ENCODE results near the gene SAMD14. TPM values are rescaled to one million over a fixed set of nuclear protein-coding genes. Genes with fewer than 3 reads are reported as not detected.

Gene SAMD14
- total and polyA plus RNA-seq, 7 experiments from 2014 or later = 0.70 to 0.78 TPM; not detected in 5

- POLR2A ChIA-PET = no interaction called here
- no peaks in the 10 kb centered on the region for H3K4me1 ChIP-seq (ENCODE audit: control insufficient read depth in 2 of 2, insufficient read depth in 2 of 2, low read length in 2 of 2)
- intact Hi-C loops (cut with micrococcal nuclease) = no loop called here
- H3K27ac ChIP-seq (ENCODE audit: low read depth, low read length) = no peak overlapping the region
- Mint-ChIP-seq H3K27me3 (no peaks in the 10 kb centered on the region), H3K27ac (no peak overlapping the region), H3K36me3 (peaks cover 12 to 29% (median 16%) of the 10 kb centered on the region in 5 donors), H3K9me3 (peaks cover 0 to 4% (median 0%) of the 10 kb centered on the region in 11 donors), H3K4me1 (peaks cover 0 to 5% (median 0%) of the 10 kb centered on the region in 7 donors), H3K4me3 (no peak overlapping the region)
- peaks cover 0 to 7% (median 0%) of the 10 kb centered on the region in 3 experiments for H3K36me3 ChIP-seq (ENCODE audit: control insufficient read depth in 2 of 3, insufficient read depth in 3 of 3, low read length in 3 of 3)
- DNase-seq = no peak
- no peak overlapping the region for H3K4me3 ChIP-seq (ENCODE audit: low read length)
- H3K9me3 ChIP-seq (ENCODE audit: control insufficient read depth in 2 of 3, low read length in 3 of 3) = no peaks in the 10 kb centered on the region
- CTCF ChIA-PET = no interaction called here
- H3K27me3 ChIP-seq (ENCODE audit: control insufficient read depth in 2 of 2, insufficient read depth in 2 of 2, low read length in 2 of 2) = no peaks in the 10 kb centered on the region
- ATAC-seq = no peak
Observed at GRCh38 chr17:50070908-50071680, 58.9 kb downstream of the SAMD14 start.

GRCh38 chr17:50067996-50068395 is 62.0 kb downstream of the SAMD14 start:
- H3K4me3 ChIP-seq (ENCODE audit: low read length) = no peak overlapping the region
- no peaks in the 10 kb centered on the region for H3K4me1 ChIP-seq (ENCODE audit: control insufficient read depth in 2 of 2, insufficient read depth in 2 of 2, low read length in 2 of 2)
- no peak overlapping the region for H3K27ac ChIP-seq (ENCODE audit: low read depth, low read length)
- H3K9me3 Mint-ChIP-seq = peaks cover 0 to 4% (median 0%) of the 10 kb centered on the region in 11 donors
- ChIA-PET CTCF (interaction anchor here (0.6 to 0.7 kb wide), 2 partner anchors 19 to 207 kb away, joined by 3 to 4 read pairs; no protein-coding TSS in a partner anchor), POLR2A (interaction anchor here (0.6 to 1.3 kb wide), 2 partner anchors 19 to 604 kb away, joined by 3 to 5 read pairs; no protein-coding TSS in a partner anchor)
- H3K4me3 Mint-ChIP-seq = no peak overlapping the region
- DNase-seq (no peak), ATAC-seq (no peak)
- H3K36me3 Mint-ChIP-seq = peaks cover 10 to 30% (median 20%) of the 10 kb centered on the region in 5 donors
- H3K4me1 Mint-ChIP-seq = peaks cover 0 to 5% (median 0%) of the 10 kb centered on the region in 7 donors
- no peak overlapping the region for H3K27ac Mint-ChIP-seq
- no peaks in the 10 kb centered on the region for H3K27me3 ChIP-seq (ENCODE audit: control insufficient read depth in 2 of 2, insufficient read depth in 2 of 2, low read length in 2 of 2)
- H3K36me3 ChIP-seq (ENCODE audit: control insufficient read depth in 2 of 3, insufficient read depth in 3 of 3, low read length in 3 of 3) = peaks cover 0 to 7% (median 0%) of the 10 kb centered on the region in 3 experiments
- H3K27me3 Mint-ChIP-seq = no peaks in the 10 kb centered on the region
- intact Hi-C loops (cut with micrococcal nuclease) = no loop called here
- no peaks in the 10 kb centered on the region for H3K9me3 ChIP-seq (ENCODE audit: control insufficient read depth in 2 of 3, low read length in 3 of 3)

GRCh38 chr17:50066995-50067394 is 63.0 kb downstream of the SAMD14 start:
- Histone ChIP-seq H3K27ac (ENCODE audit: low read depth, low read length) (no peak overlapping the region), H3K27me3 (ENCODE audit: control insufficient read depth in 2 of 2, insufficient read depth in 2 of 2, low read length in 2 of 2) (no peaks in the 10 kb centered on the region), H3K9me3 (ENCODE audit: control insufficient read depth in 2 of 3, low read length in 3 of 3) (no peaks in the 10 kb centered on the region), H3K36me3 (ENCODE audit: control insufficient read depth in 2 of 3, insufficient read depth in 3 of 3, low read length in 3 of 3) (peaks cover 0 to 7% (median 0%) of the 10 kb centered on the region in 3 experiments), H3K4me3 (ENCODE audit: low read length) (no peak overlapping the region), H3K4me1 (ENCODE audit: control insufficient read depth in 2 of 2, insufficient read depth in 2 of 2, low read length in 2 of 2) (no peaks in the 10 kb centered on the region)
- peaks cover 0 to 4% (median 0%) of the 10 kb centered on the region in 7 donors for H3K4me1 Mint-ChIP-seq
- ATAC-seq = no peak
- peaks cover 10 to 25% (median 18%) of the 10 kb centered on the region in 5 donors for H3K36me3 Mint-ChIP-seq
- no peak overlapping the region for H3K4me3 Mint-ChIP-seq
- no peak for DNase-seq
- POLR2A ChIA-PET = interaction anchor here (1.3 kb wide), 1 partner anchor 20 kb away, joined by 3 read pairs; no protein-coding TSS in a partner anchor
- CTCF ChIA-PET = interaction anchor here (0.6 to 1.0 kb wide), 2 partner anchors 19 to 20 kb away, joined by 3 to 4 read pairs; no protein-coding TSS in a partner anchor
- H3K9me3 Mint-ChIP-seq = peaks cover 0 to 4% (median 0%) of the 10 kb centered on the region in 11 donors
- no peaks in the 10 kb centered on the region for H3K27me3 Mint-ChIP-seq
- intact Hi-C loops (cut with micrococcal nuclease) = no loop called here
- no peak overlapping the region for H3K27ac Mint-ChIP-seq

GRCh38 chr17:50065056-50065455 is 64.9 kb downstream of the SAMD14 start:
- DNase-seq (no peak), ATAC-seq (no peak)
- POLR2A ChIA-PET = no interaction called here
- H3K4me3 Mint-ChIP-seq = no peak overlapping the region
- CTCF ChIA-PET = interaction anchor here (0.7 kb wide), 1 partner anchor 361 kb away, joined by 3 read pairs; no protein-coding TSS in a partner anchor
- peaks cover 5 to 12% (median 8%) of the 10 kb centered on the region in 5 donors for H3K36me3 Mint-ChIP-seq
- Histone ChIP-seq H3K9me3 (ENCODE audit: control insufficient read depth in 2 of 3, low read length in 3 of 3) (no peaks in the 10 kb centered on the region), H3K4me1 (ENCODE audit: control insufficient read depth in 2 of 2, insufficient read depth in 2 of 2, low read length in 2 of 2) (no peaks in the 10 kb centered on the region), H3K36me3 (ENCODE audit: control insufficient read depth in 2 of 3, insufficient read depth in 3 of 3, low read length in 3 of 3) (no peaks in the 10 kb centered on the region), H3K27ac (ENCODE audit: low read depth, low read length) (no peak overlapping the region), H3K4me3 (ENCODE audit: low read length) (no peak overlapping the region), H3K27me3 (ENCODE audit: control insufficient read depth in 2 of 2, insufficient read depth in 2 of 2, low read length in 2 of 2) (no peaks in the 10 kb centered on the region)
- intact Hi-C loops (cut with micrococcal nuclease) = no loop called here
- H3K9me3 Mint-ChIP-seq = no peaks in the 10 kb centered on the region
- H3K27ac Mint-ChIP-seq = peak overlapping the region in 1 of 9 donors; percentile 76
- no peaks in the 10 kb centered on the region for H3K27me3 Mint-ChIP-seq
- H3K4me1 Mint-ChIP-seq = peaks cover 0 to 4% (median 0%) of the 10 kb centered on the region in 7 donors

- H3K4me3 Mint-ChIP-seq = no peak overlapping the region
- CTCF ChIA-PET = no interaction called here
- Histone ChIP-seq H3K27ac (ENCODE audit: low read depth, low read length) (no peak overlapping the region), H3K27me3 (ENCODE audit: control insufficient read depth in 2 of 2, insufficient read depth in 2 of 2, low read length in 2 of 2) (no peaks in the 10 kb centered on the region), H3K9me3 (ENCODE audit: control insufficient read depth in 2 of 3, low read length in 3 of 3) (no peaks in the 10 kb centered on the region), H3K4me1 (ENCODE audit: control insufficient read depth in 2 of 2, insufficient read depth in 2 of 2, low read length in 2 of 2) (no peaks in the 10 kb centered on the region), H3K36me3 (ENCODE audit: control insufficient read depth in 2 of 3, insufficient read depth in 3 of 3, low read length in 3 of 3) (no peaks in the 10 kb centered on the region), H3K4me3 (ENCODE audit: low read length) (no peak overlapping the region)
- ATAC-seq (peak; percentile 31), DNase-seq (no peak)
- POLR2A ChIA-PET = no interaction called here
- H3K27me3 Mint-ChIP-seq = no peaks in the 10 kb centered on the region
- peaks cover 0 to 5% (median 0%) of the 10 kb centered on the region in 7 donors for H3K4me1 Mint-ChIP-seq
- H3K27ac Mint-ChIP-seq = peak overlapping the region in 1 of 9 donors; percentile 76
- peaks cover 4 to 8% (median 7%) of the 10 kb centered on the region in 5 donors for H3K36me3 Mint-ChIP-seq
- intact Hi-C loops (cut with micrococcal nuclease) = no loop called here
- H3K9me3 Mint-ChIP-seq = no peaks in the 10 kb centered on the region
Observed at GRCh38 chr17:50064253-50065001, 65.5 kb downstream of the SAMD14 start.

- Mint-ChIP-seq H3K4me3 (no peak overlapping the region), H3K9me3 (no peaks in the 10 kb centered on the region), H3K4me1 (peaks cover 0 to 5% (median 0%) of the 10 kb centered on the region in 7 donors), H3K27me3 (no peaks in the 10 kb centered on the region), H3K27ac (peak overlapping the region in 1 of 9 donors; percentile 46), H3K36me3 (peaks cover 4 to 8% (median 7%) of the 10 kb centered on the region in 5 donors)
- intact Hi-C loops (cut with micrococcal nuclease) = no loop called here
- Histone ChIP-seq H3K4me3 (ENCODE audit: low read length) (no peak overlapping the region), H3K27ac (ENCODE audit: low read depth, low read length) (no peak overlapping the region), H3K36me3 (ENCODE audit: control insufficient read depth in 2 of 3, insufficient read depth in 3 of 3, low read length in 3 of 3) (no peaks in the 10 kb centered on the region), H3K9me3 (ENCODE audit: control insufficient read depth in 2 of 3, low read length in 3 of 3) (no peaks in the 10 kb centered on the region), H3K4me1 (ENCODE audit: control insufficient read depth in 2 of 2, insufficient read depth in 2 of 2, low read length in 2 of 2) (no peaks in the 10 kb centered on the region), H3K27me3 (ENCODE audit: control insufficient read depth in 2 of 2, insufficient read depth in 2 of 2, low read length in 2 of 2) (no peaks in the 10 kb centered on the region)
- CTCF ChIA-PET = no interaction called here
- ATAC-seq = no peak
- POLR2A ChIA-PET = no interaction called here
- no peak for DNase-seq
Observed at GRCh38 chr17:50063561-50064252, 66.3 kb downstream of the SAMD14 start.

Measured in naive thymus-derived CD4-positive, alpha-beta T cell (primary cell).